GM23248 (cell line): ENCODE results near the gene SLC46A2. TPM values are rescaled to one million over a fixed set of nuclear protein-coding genes. Genes with fewer than 3 reads are reported as not detected.

Experiments used
- DNase-seq: peaks from one replicate; pipeline ENCODE4 v3.0.0-alpha.2; 2015
- H2AFZ ChIP-seq: fragments of 200-600 bp; sonication (generic); 2 replicates; pipeline ENCODE4 v1.6.1; 2016; ENCODE audit warnings: antibody characterized with exemption
- H3F3A ChIP-seq: fragments of 200-600 bp; sonication (generic); 2 replicates; pipeline ENCODE4 v1.6.1; 2016; ENCODE audit warnings: mild to moderate bottlenecking, antibody characterized with exemption, mixed run types; ENCODE audit not compliant: insufficient read depth
- H3K27ac ChIP-seq: fragments of 200-600 bp; sonication (generic); 2 replicates; pipeline ENCODE4 v1.5.1; 2016; ENCODE audit warnings: mild to moderate bottlenecking
- H3K27me3 ChIP-seq: fragments of 200-600 bp; sonication (generic); replicated peaks from 2 replicates; pipeline ENCODE4 v1.6.1; 2016; ENCODE audit warnings: mild to moderate bottlenecking; ENCODE audit not compliant: insufficient read depth
- H3K36me3 ChIP-seq: fragments of 200-600 bp; sonication (generic); 2 replicates; pipeline ENCODE4 v1.6.1; 2016; ENCODE audit warnings: low read depth, mild to moderate bottlenecking
- H3K4me1 ChIP-seq: fragments of 200-600 bp; sonication (generic); 2 replicates; pipeline ENCODE4 v1.6.1; 2016; ENCODE audit warnings: mild to moderate bottlenecking; ENCODE audit not compliant: insufficient read depth
- H3K4me2 ChIP-seq: fragments of 200-600 bp; sonication (generic); one replicate; pipeline ENCODE4 v1.6.1; 2016; ENCODE audit warnings: mild to moderate bottlenecking; ENCODE audit not compliant: unreplicated experiment
- H3K4me3 ChIP-seq: fragments of 200-600 bp; sonication (generic); 2 replicates; pipeline ENCODE4 v1.5.1; 2016; ENCODE audit warnings: mild to moderate bottlenecking
- H3K79me2 ChIP-seq: fragments of 200-600 bp; sonication (generic); 2 replicates; pipeline ENCODE4 v1.6.1; 2016; ENCODE audit warnings: mild to moderate bottlenecking; ENCODE audit not compliant: insufficient read depth
- H3K9ac ChIP-seq: fragments of 200-600 bp; sonication (generic); 2 replicates; pipeline ENCODE4 v1.6.1; 2016; ENCODE audit warnings: mild to moderate bottlenecking
- H3K9me2 ChIP-seq: fragments of 200-600 bp; sonication (generic); 2 replicates; pipeline ENCODE4 v1.6.1; 2016; ENCODE audit warnings: mixed run types, mild to moderate bottlenecking, moderate library complexity; ENCODE audit not compliant: insufficient read depth
- H3K9me3 ChIP-seq: fragments of 200-600 bp; sonication (generic); one replicate; pipeline ENCODE4 v1.6.1; 2017; ENCODE audit warnings: low read depth
- H4K20me1 ChIP-seq: fragments of 200-600 bp; sonication (generic); 2 replicates; pipeline ENCODE4 v1.6.0; 2016; ENCODE audit not compliant: insufficient read depth
- EZH2 ChIP-seq: fragments of 200-600 bp; sonication (generic); IDR thresholded peaks from 2 replicates; pipeline ENCODE4 v1.6.1; 2018; ENCODE audit warnings: antibody characterized with exemption, mild to moderate bottlenecking; ENCODE audit not compliant: insufficient read depth, poor library complexity, severe bottlenecking
- EZH2phosphoT487 ChIP-seq: fragments of 200-600 bp; sonication (generic); IDR thresholded peaks from 2 replicates; pipeline ENCODE4 v1.6.1; 2018; ENCODE audit warnings: antibody characterized with exemption, moderate library complexity, mild to moderate bottlenecking, low read depth; ENCODE audit not compliant: insufficient read depth
- WGBS, 2 experiments: methylation state at CpG; one replicate each; pipeline ENCODE4 v1.1.6; 2015 to 2017; ENCODE audit warnings: low lambda C conversion rate in 2 of 2, low coverage in 1 of 2; ENCODE audit errors: missing lambda C conversion rate in 2 of 2; 5-methylcytosine and 5-hydroxymethylcytosine counted together
- in situ Hi-C: fragments of 300-500 bp; cut with MboI; formaldehyde crosslinking; loops from 2 replicates; pipeline ENCODE4 v1.15.0; 2020
- polyA plus RNA-seq: library from polyadenylated mRNA; unstranded; fragments of >200 nt; fragmentation: Nextera tagmentation; extraction: Ambion mirVana; gene quantifications from 2 replicates; pipeline ENCODE4 v1.2.1, GENCODE V29; 2016
- total RNA-seq: library from RNA; depleted of rRNA; stranded (reverse); fragments of >200 nt; shearing (Covaris generic); gene quantifications from 2 replicates; pipeline ENCODE4 v1.2.3, GENCODE V29; 2014; rRNA removed

The SLC46A2 gene
- total RNA-seq (not detected in 2 replicates), polyA plus RNA-seq (0.10 TPM in 1 of 2 replicates, not detected in the other)

GRCh38 chr9:112890106-112891081 lies at the start of gene SLC46A2:
SLC46A2 (minus strand) TSS chr9:112890876; CDS start chr9:112890681, 195 bp downstream.
- Histone ChIP-seq H3K4me3 (peak within 1 kb of the TSS; percentile 67), H3K4me2 (peak within 1 kb of the TSS; percentile 74), H2AFZ (peak within 1 kb of the TSS; percentile 41; the same call in 1 of the 2 replicates), H3K27ac (no peak within 1 kb of the TSS), H3K79me2 (no peaks in the 10 kb centered on the region), H3K4me1 (0 out of 2 replicates have a peak, but pooled peaks cover 14% of the 10 kb centered on the region), H3K9me3 (no peaks in the 10 kb centered on the region), H3K9ac (no peak within 1 kb of the TSS; the same call in 1 of the 2 replicates), H3K27me3 (no peaks in the 10 kb centered on the region), H3K36me3 (no peaks in the 10 kb centered on the region), H3F3A (no peaks in the 10 kb centered on the region), H3K9me2 (no peaks in the 10 kb centered on the region), H4K20me1 (no peaks in the 10 kb centered on the region)
- TF ChIP-seq EZH2phosphoT487 (no peak), EZH2 (no peak)
- DNase-seq: peak; percentile 49
- 26% methylated on average over 56 to 72 of the region's 78 CpGs for WGBS, 2 experiments
- in situ Hi-C loops: no loop called here

- H3K9me3 ChIP-seq: no peaks in the 10 kb centered on the region
- H2AFZ ChIP-seq: no peak overlapping the region
- DNase-seq: no peak
- no peaks in the 10 kb centered on the region for H3K4me1 ChIP-seq
- no peak overlapping the region for H3K4me3 ChIP-seq
- no peak overlapping the region for H3K4me2 ChIP-seq
- no peaks in the 10 kb centered on the region for H3F3A ChIP-seq
- H3K9ac ChIP-seq: no peak overlapping the region
- in situ Hi-C loops: no loop called here
- H3K36me3 ChIP-seq: no peaks in the 10 kb centered on the region
- peaks cover 11% of the 10 kb centered on the region for H3K27me3 ChIP-seq
- H3K9me2 ChIP-seq: no peaks in the 10 kb centered on the region
- H3K27ac ChIP-seq: no peak overlapping the region
- TF ChIP-seq EZH2phosphoT487 (no peak), EZH2 (no peak)
- no peaks in the 10 kb centered on the region for H4K20me1 ChIP-seq
- no peaks in the 10 kb centered on the region for H3K79me2 ChIP-seq
Measured at GRCh38 chr9:112939418-112939817, 48.7 kb upstream of the SLC46A2 start.

- Histone ChIP-seq H3K4me1 (no peaks in the 10 kb centered on the region), H3K4me2 (no peak overlapping the region), H3F3A (no peaks in the 10 kb centered on the region), H4K20me1 (no peaks in the 10 kb centered on the region), H3K27me3 (peaks cover 44% of the 10 kb centered on the region), H3K79me2 (no peaks in the 10 kb centered on the region), H3K9ac (no peak overlapping the region), H3K4me3 (no peak overlapping the region), H3K36me3 (no peaks in the 10 kb centered on the region), H3K27ac (no peak overlapping the region), H3K9me3 (no peaks in the 10 kb centered on the region), H3K9me2 (no peaks in the 10 kb centered on the region), H2AFZ (no peak overlapping the region)
- 72 to 80% methylated on average over 2 of the region's 2 CpGs for WGBS, 2 experiments
- no peak for DNase-seq
- in situ Hi-C loops: no loop called here
- no peak for TF ChIP-seq EZH2phosphoT487
- TF ChIP-seq EZH2: no peak
Measured at GRCh38 chr9:112933696-112934095, 43.0 kb upstream of the SLC46A2 start.

GRCh38 chr9:112925058-112925641 lies 34.5 kb upstream of the SLC46A2 start:
- peaks cover 2% of the 10 kb centered on the region for H3K27me3 ChIP-seq
- DNase-seq: peak; percentile 50
- no peaks in the 10 kb centered on the region for H3F3A ChIP-seq
- H3K36me3 ChIP-seq: no peaks in the 10 kb centered on the region
- H3K9me3 ChIP-seq: no peaks in the 10 kb centered on the region
- no peaks in the 10 kb centered on the region for H3K9me2 ChIP-seq
- no peaks in the 10 kb centered on the region for H4K20me1 ChIP-seq
- H3K4me1 ChIP-seq: no peaks in the 10 kb centered on the region
- H3K4me3 ChIP-seq: no peak overlapping the region
- in situ Hi-C loops: no loop called here
- no peaks in the 10 kb centered on the region for H3K79me2 ChIP-seq
- H2AFZ ChIP-seq: peak overlapping the region; percentile 16; the same call in 1 of the 2 replicates
- H3K27ac ChIP-seq: no peak overlapping the region
- no peak overlapping the region for H3K4me2 ChIP-seq
- TF ChIP-seq EZH2phosphoT487 (no peak), EZH2 (no peak)
- 41 to 44% methylated on average over 8 of the region's 8 CpGs for WGBS, 2 experiments
- H3K9ac ChIP-seq: no peak overlapping the region
